Stimulated activated CD4-positive, alpha-beta T cell treated with anti-CD3 and anti-CD28 coated beads, Interleukin-15, amount 100 ng/mL, for 1 hour (primary cell): ENCODE measurements around the gene MICB.

Source experiments
- DNase-seq, 2 donors: peaks; one replicate each; pipeline ENCODE4 v3.0.0-alpha.2; 2020; ENCODE audit warnings: low read depth in 1 of 2, low spot score in 1 of 2

MICB gene

GRCh38 chr6:31559606-31559957 lies 61.6 kb downstream of the MICB start:
- no peak for DNase-seq

GRCh38 chr6:31559958-31560696 lies 62.2 kb downstream of the MICB start:
- DNase-seq, result no peak

DNA sequence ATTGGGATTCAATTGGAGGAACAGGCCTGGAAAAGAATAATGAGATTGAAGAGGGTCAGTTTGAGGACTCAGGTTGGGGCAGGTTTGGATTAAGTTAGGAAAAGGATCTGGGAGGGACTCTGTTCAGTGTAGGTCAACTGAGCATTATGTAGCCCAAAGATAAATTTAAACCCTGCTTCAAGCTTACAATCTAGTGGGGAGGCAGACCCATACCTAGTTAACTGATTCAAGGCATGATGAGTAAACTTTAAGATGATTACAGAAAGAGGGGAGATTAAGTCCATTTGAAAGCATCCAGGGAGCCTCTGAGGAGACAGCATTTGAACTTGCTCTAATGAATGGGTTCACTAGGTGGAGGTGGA lies 62.7 kb downstream of the MICB start:
- DNase-seq, result no peak
